DND-41 (cell line): ENCODE measurements around the gene IFT74.

Source experiments
- ATAC-seq: fragments of 200-7000 bp; cut with Tn5 transposase; 3 replicates; pipeline ENCODE4 v1.9.1; 2021; ENCODE audit warnings: low read depth; ENCODE audit not compliant: insufficient read depth
- DNase-seq: peaks from one replicate; pipeline ENCODE4 v3.0.0-alpha.2; 2020
- H2AFZ ChIP-seq: 2 replicates; pipeline ENCODE4 v1.6.0; 2012; ENCODE audit warnings: low read depth, low read length
- H3K27ac ChIP-seq: 2 replicates; pipeline ENCODE4 v1.5.1; 2012; ENCODE audit warnings: low read length, inconsistent platforms
- H3K27me3 ChIP-seq: fragments of 200-600 bp; sonication (generic); 2 replicates; pipeline ENCODE4 v1.6.0; 2012; ENCODE audit warnings: low read length, mild to moderate bottlenecking, inconsistent platforms; ENCODE audit not compliant: insufficient read depth, poor library complexity
- H3K36me3 ChIP-seq: 2 replicates; pipeline ENCODE4 v1.5.1; 2012; ENCODE audit warnings: low read length, inconsistent platforms; ENCODE audit not compliant: insufficient read depth
- H3K4me1 ChIP-seq: 2 replicates; pipeline ENCODE4 v1.5.1; 2012; ENCODE audit warnings: mild to moderate bottlenecking, low read length; ENCODE audit not compliant: insufficient read depth
- H3K4me2 ChIP-seq: 2 replicates; pipeline ENCODE4 v1.6.0; 2012; ENCODE audit warnings: mild to moderate bottlenecking, moderate library complexity, low read length, inconsistent platforms; ENCODE audit not compliant: insufficient read depth
- H3K4me3 ChIP-seq, 2 experiments: fragments of 200-600 bp in 1 of 2; shearing (Covaris generic) in 1 of 2; 2 replicates each; pipeline ENCODE4 v1.5.1; 2012 to 2016; ENCODE audit warnings: inconsistent platforms in 2 of 2, low read length in 2 of 2, mild to moderate bottlenecking in 2 of 2, low read depth in 1 of 2, moderate library complexity in 1 of 2
- H3K79me2 ChIP-seq: 2 replicates; pipeline ENCODE4 v1.6.0; 2012; ENCODE audit warnings: low read length, inconsistent platforms; ENCODE audit not compliant: insufficient read depth
- H3K9ac ChIP-seq: 2 replicates; pipeline ENCODE4 v1.6.0; 2012; ENCODE audit warnings: low read depth, mild to moderate bottlenecking, inconsistent platforms, low read length, moderate library complexity
- H3K9me3 ChIP-seq: 2 replicates; pipeline ENCODE4 v1.5.1; 2012; ENCODE audit warnings: low read length, moderate library complexity, mild to moderate bottlenecking, inconsistent platforms; ENCODE audit not compliant: insufficient read depth, severe bottlenecking
- H4K20me1 ChIP-seq: 2 replicates; pipeline ENCODE4 v1.6.0; 2012; ENCODE audit warnings: low read length; ENCODE audit not compliant: insufficient read depth
- CTCF ChIP-seq: IDR thresholded peaks from 2 replicates; pipeline ENCODE4 v1.5.1; 2012; ENCODE audit warnings: borderline replicate concordance, low read length, moderate library complexity, mild to moderate bottlenecking; ENCODE audit not compliant: poor library complexity, severe bottlenecking; ENCODE audit errors: extremely low read depth
- EZH2 ChIP-seq: IDR thresholded peaks from 3 replicates; pipeline ENCODE4 v1.6.1; 2012; ENCODE audit warnings: borderline replicate concordance, low read depth, mild to moderate bottlenecking, moderate library complexity, low read length, inconsistent platforms; ENCODE audit not compliant: severe bottlenecking

Gene IFT74

GRCh38 chr9:27042476-27042875, 86.3 kb downstream of the IFT74 start:
- no peak overlapping the region for H3K4me3 ChIP-seq
- H3K4me1 ChIP-seq, result no peaks in the 10 kb centered on the region
- H3K36me3 ChIP-seq, result peaks cover 5% of the 10 kb centered on the region; the same call in 1 of the 2 replicates
- TF ChIP-seq EZH2 (no peak), CTCF (no peak)
- DNase-seq (no peak), ATAC-seq (no peak)
- H2AFZ ChIP-seq, result no peak overlapping the region
- no peak overlapping the region for H3K9ac ChIP-seq
- no peaks in the 10 kb centered on the region for H4K20me1 ChIP-seq
- no peak overlapping the region for H3K4me2 ChIP-seq
- H3K27ac ChIP-seq, result no peak overlapping the region
- no peaks in the 10 kb centered on the region for H3K27me3 ChIP-seq
- no peaks in the 10 kb centered on the region for H3K9me3 ChIP-seq
- no peaks in the 10 kb centered on the region for H3K79me2 ChIP-seq

- Histone ChIP-seq H3K9ac (no peak overlapping the region), H3K9me3 (no peaks in the 10 kb centered on the region), H3K79me2 (no peaks in the 10 kb centered on the region), H3K36me3 (peaks cover 5% of the 10 kb centered on the region; the same call in 1 of the 2 replicates), H3K27me3 (no peaks in the 10 kb centered on the region), H3K4me1 (no peaks in the 10 kb centered on the region), H3K4me2 (no peak overlapping the region), H3K27ac (no peak overlapping the region), H4K20me1 (no peaks in the 10 kb centered on the region), H3K4me3 (no peak overlapping the region), H2AFZ (no peak overlapping the region)
- TF ChIP-seq EZH2 (no peak), CTCF (no peak)
- ATAC-seq (no peak), DNase-seq (no peak)
Measured at GRCh38 chr9:27043176-27043575, 87.0 kb downstream of the IFT74 start.

- Histone ChIP-seq H3K27me3 (no peaks in the 10 kb centered on the region), H3K4me2 (no peak overlapping the region), H3K4me3 (no peak overlapping the region), H3K36me3 (peaks cover 12% of the 10 kb centered on the region; the same call in 1 of the 2 replicates), H3K9me3 (no peaks in the 10 kb centered on the region), H3K4me1 (no peaks in the 10 kb centered on the region), H2AFZ (no peak overlapping the region), H3K79me2 (no peaks in the 10 kb centered on the region), H3K27ac (no peak overlapping the region), H3K9ac (no peak overlapping the region), H4K20me1 (no peaks in the 10 kb centered on the region)
- TF ChIP-seq EZH2 (no peak), CTCF (no peak)
- ATAC-seq (no peak), DNase-seq (no peak)
Measured at GRCh38 chr9:27047136-27047535, 90.9 kb downstream of the IFT74 start.

GRCh38 chr9:27053369-27054022, 97.3 kb downstream of the IFT74 start:
- H3K4me2 ChIP-seq, result no peak overlapping the region
- TF ChIP-seq EZH2 (no peak), CTCF (no peak)
- H3K4me3 ChIP-seq, result no peak overlapping the region
- peaks cover 8% of the 10 kb centered on the region for H3K36me3 ChIP-seq
- no peak overlapping the region for H3K9ac ChIP-seq
- no peak for DNase-seq
- no peaks in the 10 kb centered on the region for H3K27me3 ChIP-seq
- H3K79me2 ChIP-seq, result no peaks in the 10 kb centered on the region
- H3K27ac ChIP-seq, result no peak overlapping the region
- no peaks in the 10 kb centered on the region for H4K20me1 ChIP-seq
- ATAC-seq, result no peak
- no peaks in the 10 kb centered on the region for H3K9me3 ChIP-seq
- H3K4me1 ChIP-seq, result no peaks in the 10 kb centered on the region
- no peak overlapping the region for H2AFZ ChIP-seq
